HG02588 (cell line): ENCODE measurements around the gene NID1.
"Not testable (repeated sequence)": the region's sequence is repeated elsewhere in the genome, so short reads cannot be mapped to it uniquely, and the experiment has no call there.

Source experiments
- ATAC-seq: cut with Tn5 transposase; IDR thresholded peaks from one replicate; pipeline ENCODE4 v1.9.1; 2021; ENCODE audit warnings: mild to moderate bottlenecking, moderate library complexity; ENCODE audit not compliant: unreplicated experiment

Gene NID1

GRCh38 chr1:236064674-236065508 lies at the start of gene NID1:
TSS of gene NID1 (minus strand) at chr1:236065090. CDS start at chr1:236065079, 11 bp downstream.
- ATAC-seq, result no peak

- no peak for ATAC-seq
These were observed 49.3 kb upstream of the NID1 start for GRCh38 chr1:236114076-236114747.

GRCh38 chr1:236113324-236114032 lies 48.6 kb upstream of the NID1 start:
- ATAC-seq, result no peak

- ATAC-seq, result no peak
These were observed 47.4 kb upstream of the NID1 start for GRCh38 chr1:236112332-236112627.

- ATAC-seq, result no peak
These were observed 46.8 kb upstream of the NID1 start for GRCh38 chr1:236111527-236112331.

- ATAC-seq, result no peak
These were observed 45.2 kb upstream of the NID1 start for GRCh38 chr1:236110137-236110536.

GRCh38 chr1:236108027-236108648 lies 43.2 kb upstream of the NID1 start:
- ATAC-seq, result no peak

- no peak for ATAC-seq
These were observed 42.4 kb upstream of the NID1 start for GRCh38 chr1:236107121-236107907.

- ATAC-seq, result peak; percentile 46
These were observed 38.8 kb upstream of the NID1 start for GRCh38 chr1:236103646-236104218.

- ATAC-seq, result no peak
These were observed 38.2 kb upstream of the NID1 start for GRCh38 chr1:236103059-236103458.

GRCh38 chr1:236102611-236103010 lies 37.7 kb upstream of the NID1 start:
- ATAC-seq, result no peak

- no peak for ATAC-seq
These were observed 36.6 kb upstream of the NID1 start for GRCh38 chr1:236101233-236102200.

GRCh38 chr1:236100799-236101198 lies 35.9 kb upstream of the NID1 start:
- ATAC-seq, result no peak

GRCh38 chr1:236099355-236099974 lies 34.6 kb upstream of the NID1 start:
- ATAC-seq, result no peak

- no peak for ATAC-seq
These were observed 33.4 kb upstream of the NID1 start for GRCh38 chr1:236098267-236098666.

- not testable (repeated sequence) for ATAC-seq
These were observed 32.0 kb upstream of the NID1 start for GRCh38 chr1:236096660-236097482.
